Measurements from ENCODE around the gene SLC15A1.

DNA sequence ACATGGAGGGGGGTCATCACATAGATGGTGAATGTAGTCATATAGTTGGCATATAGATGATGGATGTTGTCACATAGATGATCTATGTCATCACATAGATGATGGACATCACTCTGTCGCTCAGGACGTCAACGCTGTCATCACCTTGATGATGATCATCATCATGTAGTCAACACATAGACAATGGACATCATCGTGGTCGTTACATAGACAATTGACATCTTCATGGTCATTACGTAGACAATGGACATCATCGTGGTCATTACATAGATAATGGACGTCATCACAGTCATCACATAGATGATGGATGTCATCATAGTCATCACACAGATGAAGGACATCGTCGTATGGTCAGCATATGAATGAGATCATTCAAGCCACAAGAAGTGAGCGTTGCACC lies 28.6 kb upstream of the SLC15A1 start:
- TF ChIP-seq, protein P1, sequence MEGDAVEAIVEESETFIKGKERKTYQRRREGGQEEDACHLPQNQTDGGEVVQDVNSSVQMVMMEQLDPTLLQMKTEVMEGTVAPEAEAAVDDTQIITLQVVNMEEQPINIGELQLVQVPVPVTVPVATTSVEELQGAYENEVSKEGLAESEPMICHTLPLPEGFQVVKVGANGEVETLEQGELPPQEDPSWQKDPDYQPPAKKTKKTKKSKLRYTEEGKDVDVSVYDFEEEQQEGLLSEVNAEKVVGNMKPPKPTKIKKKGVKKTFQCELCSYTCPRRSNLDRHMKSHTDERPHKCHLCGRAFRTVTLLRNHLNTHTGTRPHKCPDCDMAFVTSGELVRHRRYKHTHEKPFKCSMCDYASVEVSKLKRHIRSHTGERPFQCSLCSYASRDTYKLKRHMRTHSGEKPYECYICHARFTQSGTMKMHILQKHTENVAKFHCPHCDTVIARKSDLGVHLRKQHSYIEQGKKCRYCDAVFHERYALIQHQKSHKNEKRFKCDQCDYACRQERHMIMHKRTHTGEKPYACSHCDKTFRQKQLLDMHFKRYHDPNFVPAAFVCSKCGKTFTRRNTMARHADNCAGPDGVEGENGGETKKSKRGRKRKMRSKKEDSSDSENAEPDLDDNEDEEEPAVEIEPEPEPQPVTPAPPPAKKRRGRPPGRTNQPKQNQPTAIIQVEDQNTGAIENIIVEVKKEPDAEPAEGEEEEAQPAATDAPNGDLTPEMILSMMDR (IDR thresholded peaks at IDR 0.05; ENCODE audit: insufficient read depth, low read length, poor library complexity, severe bottlenecking), result no peak
- no peak for TF ChIP-seq EZH2phosphoT487 (conservative IDR thresholded peaks at IDR 0.05; ENCODE audit: low read length)
